ENCODE results near the gene PPP1R7.

Gene PPP1R7

GRCh38 chr2:241129086-241129871 lies 21.0 kb upstream of the PPP1R7 start:
- Mint-ChIP-seq H3K27ac (peak overlapping the region; percentile 76), H3K4me1 (ENCODE audit: low read depth) (peaks cover 25% of the 10 kb centered on the region), H3K4me3 (no peak overlapping the region), H3K36me3 (ENCODE audit: low read depth) (peaks cover 46% of the 10 kb centered on the region), H3K27me3 (no peaks in the 10 kb centered on the region), H3K9me3 (no peaks in the 10 kb centered on the region)

DNA sequence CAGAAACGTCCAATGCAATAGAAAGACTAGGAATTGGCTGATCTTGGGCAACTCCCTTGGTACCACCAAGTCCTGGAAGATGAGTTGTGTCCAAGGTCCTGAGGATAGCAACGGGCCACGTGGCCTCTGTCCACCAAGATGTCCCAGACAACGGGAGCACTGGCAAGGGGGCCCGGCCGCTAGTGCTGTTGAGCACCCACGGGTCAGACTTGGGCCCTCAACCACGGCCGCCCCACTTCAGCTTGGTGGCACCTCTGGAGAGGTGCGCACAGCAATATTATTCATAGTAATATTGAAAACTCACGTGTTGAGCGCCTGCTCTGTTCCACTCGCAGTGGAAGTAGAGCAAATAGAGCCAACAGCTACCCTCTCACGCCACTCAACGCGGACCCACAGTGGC lies 20.0 kb upstream of the PPP1R7 start:
- peaks cover 25% of the 10 kb centered on the region for H3K4me1 Mint-ChIP-seq (ENCODE audit: low read depth)
- H3K27me3 Mint-ChIP-seq, result no peaks in the 10 kb centered on the region
- H3K36me3 Mint-ChIP-seq (ENCODE audit: low read depth), result peaks cover 46% of the 10 kb centered on the region
- H3K4me3 Mint-ChIP-seq, result no peak overlapping the region
- no peaks in the 10 kb centered on the region for H3K9me3 Mint-ChIP-seq
- H3K27ac Mint-ChIP-seq, result no peak overlapping the region

GRCh38 chr2:241131531-241131930 lies 18.7 kb upstream of the PPP1R7 start:
- Mint-ChIP-seq H3K27me3 (no peaks in the 10 kb centered on the region), H3K4me3 (no peak overlapping the region), H3K27ac (no peak overlapping the region), H3K4me1 (ENCODE audit: low read depth) (peaks cover 25% of the 10 kb centered on the region), H3K9me3 (no peaks in the 10 kb centered on the region), H3K36me3 (ENCODE audit: low read depth) (peaks cover 50% of the 10 kb centered on the region)

DNA sequence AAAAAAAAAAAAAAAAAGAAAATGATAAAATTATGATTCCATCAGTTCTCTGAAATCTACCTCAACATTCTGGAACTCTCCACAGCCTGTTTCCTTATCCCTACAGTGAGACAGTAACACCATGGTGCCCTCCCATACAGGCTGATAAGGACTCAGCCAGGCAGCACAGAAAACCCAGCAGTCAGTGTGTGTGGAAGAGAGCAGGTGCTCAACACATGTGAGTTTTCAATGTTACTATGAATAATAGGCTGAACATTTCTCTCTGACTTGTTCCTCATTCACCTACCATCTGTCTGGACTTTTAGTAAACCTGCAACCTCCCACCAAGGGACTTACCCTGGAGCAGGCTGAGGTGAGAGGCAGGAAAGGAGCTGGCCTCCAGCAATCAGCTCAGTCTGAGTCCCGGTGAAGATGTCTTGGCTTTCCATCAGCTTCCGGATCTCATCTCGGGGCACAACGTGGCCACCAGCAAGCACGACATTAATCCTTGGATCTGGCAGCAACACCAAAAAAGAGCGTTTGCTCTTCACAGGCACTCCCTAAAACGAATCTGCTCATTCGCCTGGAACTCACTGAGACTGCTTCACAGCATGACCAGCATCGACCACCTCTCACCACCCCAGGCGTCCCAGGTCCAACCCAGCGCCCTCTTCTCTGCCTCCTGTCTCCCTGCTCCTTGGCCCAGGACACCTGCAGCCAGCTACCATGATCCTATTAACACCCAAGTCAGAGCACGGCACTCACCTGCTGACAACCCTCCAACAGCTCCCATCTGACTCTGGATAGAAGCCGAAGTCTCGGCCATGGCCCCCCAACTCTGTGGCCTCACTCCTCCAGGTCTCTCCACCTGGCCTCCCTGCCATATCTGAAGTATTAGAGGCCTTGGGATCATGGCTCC lies 17.5 kb upstream of the PPP1R7 start:
- Mint-ChIP-seq H3K27ac (no peak overlapping the region), H3K9me3 (no peaks in the 10 kb centered on the region), H3K4me1 (ENCODE audit: low read depth) (peaks cover 16% of the 10 kb centered on the region), H3K4me3 (no peak overlapping the region), H3K27me3 (no peaks in the 10 kb centered on the region), H3K36me3 (ENCODE audit: low read depth) (peaks cover 46% of the 10 kb centered on the region)

DNA sequence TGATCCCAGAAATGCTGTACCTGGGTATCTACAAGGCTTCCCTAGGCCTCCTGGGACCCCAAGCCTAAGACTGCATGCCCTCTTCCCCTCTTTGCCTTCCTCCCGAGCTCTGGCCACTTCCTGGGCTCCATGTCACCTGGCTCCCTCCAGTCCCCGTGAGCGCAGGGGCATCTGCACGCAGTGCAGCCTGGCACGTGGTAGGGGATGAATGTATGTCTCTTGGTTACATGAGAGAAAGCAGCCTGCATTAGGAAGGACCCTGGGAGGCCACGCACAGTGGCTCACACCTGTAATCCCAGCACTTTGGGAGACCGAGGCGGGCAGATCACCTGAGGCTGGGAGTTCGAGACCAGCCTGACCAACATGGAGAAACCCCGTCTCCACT lies 16.8 kb upstream of the PPP1R7 start:
- Mint-ChIP-seq H3K9me3 (no peaks in the 10 kb centered on the region), H3K4me3 (no peak overlapping the region), H3K27ac (no peak overlapping the region), H3K27me3 (no peaks in the 10 kb centered on the region), H3K4me1 (ENCODE audit: low read depth) (peaks cover 10% of the 10 kb centered on the region), H3K36me3 (ENCODE audit: low read depth) (peaks cover 43% of the 10 kb centered on the region)

- no peak overlapping the region for H3K27ac Mint-ChIP-seq
- H3K27me3 Mint-ChIP-seq, result no peaks in the 10 kb centered on the region
- H3K4me3 Mint-ChIP-seq, result no peak overlapping the region
- no peaks in the 10 kb centered on the region for H3K4me1 Mint-ChIP-seq (ENCODE audit: low read depth)
- H3K36me3 Mint-ChIP-seq (ENCODE audit: low read depth), result peaks cover 46% of the 10 kb centered on the region
- no peaks in the 10 kb centered on the region for H3K9me3 Mint-ChIP-seq
These were observed 15.6 kb upstream of the PPP1R7 start for GRCh38 chr2:241134711-241135110.

DNA sequence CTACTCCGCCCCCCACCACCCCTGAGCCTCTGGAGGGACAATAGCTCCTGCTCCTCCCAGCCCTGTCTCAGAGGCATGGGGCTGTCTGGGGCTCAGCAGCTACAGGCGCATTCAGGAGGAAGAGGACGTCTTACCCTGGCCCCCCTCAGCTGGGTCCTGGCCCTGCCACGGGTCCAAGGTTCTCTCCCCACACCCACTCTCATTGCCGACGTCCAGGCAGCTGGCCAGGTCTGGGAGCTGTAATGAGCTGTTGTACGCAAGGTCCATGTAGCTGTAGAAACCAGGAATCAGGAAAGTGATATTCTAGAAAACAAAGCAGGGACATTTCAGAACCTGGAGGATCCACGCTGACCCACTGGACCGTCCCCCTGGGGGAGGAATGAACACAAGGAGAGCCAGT lies 14.5 kb upstream of the PPP1R7 start:
- no peaks in the 10 kb centered on the region for H3K9me3 Mint-ChIP-seq
- no peak overlapping the region for H3K27ac Mint-ChIP-seq
- no peaks in the 10 kb centered on the region for H3K27me3 Mint-ChIP-seq
- no peak overlapping the region for H3K4me3 Mint-ChIP-seq
- peaks cover 42% of the 10 kb centered on the region for H3K36me3 Mint-ChIP-seq (ENCODE audit: low read depth)
- no peaks in the 10 kb centered on the region for H3K4me1 Mint-ChIP-seq (ENCODE audit: low read depth)

DNA sequence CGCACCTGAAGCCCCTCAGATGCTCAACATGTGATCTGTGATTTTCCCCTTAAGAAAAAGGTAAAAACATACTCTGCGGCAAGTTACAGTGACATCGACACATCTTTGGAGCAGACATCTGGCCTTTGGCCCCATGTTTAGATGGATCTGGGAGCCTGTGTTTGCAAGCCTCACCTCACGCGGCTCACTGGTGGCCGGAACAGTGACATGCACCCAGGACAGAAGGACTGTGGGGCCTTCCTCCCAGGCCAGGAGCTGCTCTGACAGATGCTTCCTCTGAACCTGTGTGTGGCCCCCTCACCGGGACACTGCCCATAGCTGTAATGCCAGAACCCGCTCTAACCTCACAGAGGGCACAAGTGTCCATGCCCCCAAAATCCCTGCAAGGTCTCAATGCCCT lies 14.1 kb upstream of the PPP1R7 start:
- peaks cover 42% of the 10 kb centered on the region for H3K36me3 Mint-ChIP-seq (ENCODE audit: low read depth)
- no peak overlapping the region for H3K27ac Mint-ChIP-seq
- H3K27me3 Mint-ChIP-seq, result no peaks in the 10 kb centered on the region
- no peak overlapping the region for H3K4me3 Mint-ChIP-seq
- H3K4me1 Mint-ChIP-seq (ENCODE audit: low read depth), result no peaks in the 10 kb centered on the region
- no peaks in the 10 kb centered on the region for H3K9me3 Mint-ChIP-seq

DNA sequence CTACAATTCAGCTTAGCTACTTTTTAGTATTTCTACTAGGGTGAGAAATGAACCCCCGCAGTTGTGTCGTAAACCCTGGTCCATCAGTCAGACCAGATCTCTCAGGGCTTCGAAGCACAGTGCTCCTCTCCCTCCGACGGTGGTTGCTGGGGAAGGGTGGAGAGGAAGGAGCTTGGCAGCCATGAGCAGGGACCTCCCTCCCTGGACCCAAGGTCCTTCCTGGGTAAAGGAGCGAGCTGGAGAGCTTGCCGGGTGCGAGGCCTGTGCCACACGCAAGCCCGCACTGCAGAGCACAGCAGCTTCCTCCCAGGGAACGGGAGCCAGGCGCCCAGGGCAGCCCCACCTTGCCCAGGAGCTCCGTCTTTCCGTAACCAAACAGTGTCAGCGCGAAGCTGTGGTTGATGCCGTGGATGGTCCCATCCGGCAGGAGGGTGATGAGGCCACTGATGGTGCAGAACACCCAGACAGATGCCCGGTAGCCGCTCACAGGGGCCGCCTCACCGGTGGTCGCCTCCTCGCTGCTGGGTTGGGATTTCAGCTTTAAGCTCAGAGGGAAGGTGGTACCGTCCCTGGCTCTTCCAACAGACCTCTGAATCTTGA lies 13.5 kb upstream of the PPP1R7 start:
- H3K36me3 Mint-ChIP-seq (ENCODE audit: low read depth), result peaks cover 45% of the 10 kb centered on the region
- H3K27me3 Mint-ChIP-seq, result no peaks in the 10 kb centered on the region
- no peak overlapping the region for H3K4me3 Mint-ChIP-seq
- no peaks in the 10 kb centered on the region for H3K4me1 Mint-ChIP-seq (ENCODE audit: low read depth)
- H3K9me3 Mint-ChIP-seq, result no peaks in the 10 kb centered on the region
- H3K27ac Mint-ChIP-seq, result no peak overlapping the region

DNA sequence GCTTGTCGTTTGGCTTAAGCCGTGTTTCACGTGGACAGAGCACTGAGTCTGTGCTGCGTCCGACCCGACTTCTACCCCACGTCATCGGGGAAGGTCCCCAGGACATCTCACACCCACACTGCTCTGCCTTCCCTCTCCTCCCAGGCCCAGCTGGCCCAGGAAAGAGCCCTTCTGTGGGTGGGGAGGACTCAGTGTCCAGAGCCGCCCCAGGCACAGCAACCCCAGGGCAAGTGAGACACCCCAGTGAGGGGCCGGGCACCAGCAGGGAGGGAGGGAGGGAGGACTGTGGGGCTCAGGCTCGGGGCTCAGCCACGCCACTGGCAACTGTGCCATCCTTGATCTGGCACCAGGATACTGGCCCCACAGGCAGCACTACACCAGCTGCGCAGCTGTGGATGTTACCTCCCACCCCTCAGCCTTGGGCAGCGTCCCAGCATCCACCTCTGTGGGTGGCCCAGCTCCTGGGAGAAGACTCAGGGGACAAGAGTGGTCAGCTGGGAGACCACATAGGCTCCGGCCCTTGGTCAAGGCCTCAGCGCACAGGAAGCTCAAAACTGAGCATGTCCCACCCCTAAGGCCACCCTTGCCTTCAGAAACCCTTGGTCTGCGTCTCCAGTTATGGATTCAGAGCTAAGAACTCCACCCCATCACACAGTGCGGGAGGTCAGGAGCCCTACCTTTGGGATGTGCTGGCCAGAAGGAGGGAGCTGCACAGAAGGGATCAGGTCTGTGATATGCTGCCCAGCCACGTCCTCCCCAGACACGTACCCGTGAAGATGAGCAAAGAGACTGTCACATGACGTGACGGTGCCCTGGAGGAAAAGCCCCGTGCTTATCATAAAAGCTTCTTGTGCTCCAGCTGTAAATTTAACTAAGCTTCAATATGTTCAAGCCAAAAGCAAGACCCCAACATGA lies 12.7 kb upstream of the PPP1R7 start:
- Mint-ChIP-seq H3K27me3 (no peaks in the 10 kb centered on the region), H3K4me3 (no peak overlapping the region), H3K9me3 (no peaks in the 10 kb centered on the region), H3K36me3 (ENCODE audit: low read depth) (peaks cover 50% of the 10 kb centered on the region), H3K4me1 (ENCODE audit: low read depth) (no peaks in the 10 kb centered on the region), H3K27ac (no peak overlapping the region)

GRCh38 chr2:241138471-241138870 lies 11.8 kb upstream of the PPP1R7 start:
- Mint-ChIP-seq H3K4me1 (ENCODE audit: low read depth) (no peaks in the 10 kb centered on the region), H3K27me3 (no peaks in the 10 kb centered on the region), H3K27ac (no peak overlapping the region), H3K9me3 (no peaks in the 10 kb centered on the region), H3K4me3 (no peak overlapping the region), H3K36me3 (ENCODE audit: low read depth) (peaks cover 48% of the 10 kb centered on the region)

GRCh38 chr2:241139531-241140444 lies 10.5 kb upstream of the PPP1R7 start:
- Mint-ChIP-seq H3K4me1 (ENCODE audit: low read depth) (no peaks in the 10 kb centered on the region), H3K27ac (no peak overlapping the region), H3K27me3 (no peaks in the 10 kb centered on the region), H3K36me3 (ENCODE audit: low read depth) (peaks cover 41% of the 10 kb centered on the region), H3K4me3 (no peak overlapping the region), H3K9me3 (no peaks in the 10 kb centered on the region)

GRCh38 chr2:241140445-241140840 lies 9.8 kb upstream of the PPP1R7 start:
- Mint-ChIP-seq H3K4me1 (ENCODE audit: low read depth) (no peaks in the 10 kb centered on the region), H3K27ac (no peak overlapping the region), H3K27me3 (no peaks in the 10 kb centered on the region), H3K9me3 (no peaks in the 10 kb centered on the region), H3K4me3 (no peak overlapping the region), H3K36me3 (ENCODE audit: low read depth) (peaks cover 44% of the 10 kb centered on the region)
